ENCODE results near the gene MXD1. TPM values are rescaled to one million over a fixed set of nuclear protein-coding genes. Genes with fewer than 3 reads are reported as not detected.

The MXD1 gene
- total RNA-seq, 1 experiment from 2014 or later: 3.7 TPM

DNA sequence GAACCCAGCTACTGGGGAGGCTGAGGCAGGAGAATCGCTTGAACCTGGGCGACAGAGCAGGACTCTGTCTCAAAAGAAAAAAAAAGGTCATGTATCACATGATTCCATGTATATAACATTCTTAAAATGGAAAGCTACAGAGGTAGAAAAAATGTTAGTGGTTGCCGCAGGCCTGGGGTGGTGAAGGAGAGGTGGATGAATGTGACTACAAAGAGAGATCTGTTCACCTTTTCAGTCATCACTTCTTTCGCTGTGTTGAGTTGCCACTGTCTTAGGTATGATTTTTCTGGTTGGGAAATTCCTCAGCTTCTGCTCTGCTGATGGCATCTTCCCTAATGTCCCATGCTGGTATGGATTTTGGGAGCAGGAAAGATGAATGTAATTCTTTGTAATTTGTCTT is 26.5 kb upstream of the MXD1 start:
- Histone ChIP-seq H2BK15ac (ENCODE audit: low read depth, low read length) (no peak overlapping the region), H3K4ac (ENCODE audit: low read depth, low read length) (no peak overlapping the region), H2AK5ac (ENCODE audit: insufficient read length, low read length) (no peak overlapping the region), H3K79me2 (ENCODE audit: insufficient read depth, low read length) (no peaks in the 10 kb centered on the region), H2BK120ac (ENCODE audit: low read depth, low read length, poor library complexity, severe bottlenecking) (no peak overlapping the region), H3K9ac (ENCODE audit: extremely low read depth, insufficient read length, low read length) (no peak overlapping the region), H4K91ac (ENCODE audit: insufficient read length, low read depth, low read length) (no peak overlapping the region), H2BK5ac (ENCODE audit: insufficient read length, low read length) (no peak overlapping the region), H3T11ph (ENCODE audit: low read length) (no peak overlapping the region), H4K8ac (replicated peaks; ENCODE audit: insufficient read length, low read depth, low read length) (no peak overlapping the region), H3K23ac (ENCODE audit: insufficient read length, low read depth, low read length) (no peak overlapping the region), H2BK12ac (ENCODE audit: insufficient read length, low read depth, low read length) (no peak overlapping the region), H3K56ac (ENCODE audit: insufficient read length, low read depth, low read length) (no peak overlapping the region), H2AFZ (ENCODE audit: low read length) (no peak overlapping the region), H4K5ac (ENCODE audit: insufficient read length, low read depth, low read length) (no peak overlapping the region), H3K27me3 (ENCODE audit: insufficient read depth, low read length) (no peaks in the 10 kb centered on the region; the same call in 1 of the 2 replicates), H3K9me3 (ENCODE audit: control insufficient read depth, low read depth, low read length) (no peaks in the 10 kb centered on the region), H2BK20ac (ENCODE audit: low read depth, low read length, poor library complexity, severe bottlenecking) (no peak overlapping the region), H3K18ac (ENCODE audit: insufficient read length, low read depth, low read length) (no peak overlapping the region), H3K4me1 (ENCODE audit: insufficient read depth, low read length) (no peaks in the 10 kb centered on the region), H3K14ac (ENCODE audit: insufficient read depth, low read length) (no peak overlapping the region), H3K79me1 (ENCODE audit: insufficient read depth, low read depth, low read length, poor library complexity, severe bottlenecking) (no peaks in the 10 kb centered on the region), H3K27ac (ENCODE audit: insufficient read length, low read depth, low read length) (no peak overlapping the region), H3K4me2 (ENCODE audit: insufficient read depth, insufficient read length, low read length) (no peak overlapping the region), H3K23me2 (ENCODE audit: insufficient read length, low read depth, low read length, poor library complexity, severe bottlenecking) (no peaks in the 10 kb centered on the region), H4K20me1 (ENCODE audit: control insufficient read depth, insufficient read depth, insufficient read length) (no peaks in the 10 kb centered on the region)
- Mint-ChIP-seq H3K4me1 (peaks cover 0 to 5% of the 10 kb centered on the region in 2 experiments; a peak in 3 of 4 replicates), H3K27me3 (ENCODE audit: low read depth) (no peaks in the 10 kb centered on the region; the same call in none of the 2 replicates), H3K4me3 (no peak overlapping the region; a peak in 1 of 5 replicates), H3K9me3 (peaks cover 0 to 2% of the 10 kb centered on the region in 2 experiments; a peak in 2 of 5 replicates), H3K27ac (no peak overlapping the region), H3K36me3 (ENCODE audit: insufficient read depth in 1 of 3, low read depth in 3 of 3) (no peaks in the 10 kb centered on the region)
- TF ChIP-seq, protein P1, sequence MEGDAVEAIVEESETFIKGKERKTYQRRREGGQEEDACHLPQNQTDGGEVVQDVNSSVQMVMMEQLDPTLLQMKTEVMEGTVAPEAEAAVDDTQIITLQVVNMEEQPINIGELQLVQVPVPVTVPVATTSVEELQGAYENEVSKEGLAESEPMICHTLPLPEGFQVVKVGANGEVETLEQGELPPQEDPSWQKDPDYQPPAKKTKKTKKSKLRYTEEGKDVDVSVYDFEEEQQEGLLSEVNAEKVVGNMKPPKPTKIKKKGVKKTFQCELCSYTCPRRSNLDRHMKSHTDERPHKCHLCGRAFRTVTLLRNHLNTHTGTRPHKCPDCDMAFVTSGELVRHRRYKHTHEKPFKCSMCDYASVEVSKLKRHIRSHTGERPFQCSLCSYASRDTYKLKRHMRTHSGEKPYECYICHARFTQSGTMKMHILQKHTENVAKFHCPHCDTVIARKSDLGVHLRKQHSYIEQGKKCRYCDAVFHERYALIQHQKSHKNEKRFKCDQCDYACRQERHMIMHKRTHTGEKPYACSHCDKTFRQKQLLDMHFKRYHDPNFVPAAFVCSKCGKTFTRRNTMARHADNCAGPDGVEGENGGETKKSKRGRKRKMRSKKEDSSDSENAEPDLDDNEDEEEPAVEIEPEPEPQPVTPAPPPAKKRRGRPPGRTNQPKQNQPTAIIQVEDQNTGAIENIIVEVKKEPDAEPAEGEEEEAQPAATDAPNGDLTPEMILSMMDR (conservative IDR thresholded peaks at IDR 0.05): no peak
- no CpG with 5 or more reads among the region's 4 CpGs for WGBS (ENCODE audit: extremely low coverage, insufficient read length, low lambda C conversion rate)
- DNase-seq: no peak

Measured in H9 (cell line).